GM18520 (cell line): Measurements from ENCODE around the gene TGFB1I1.
"Not testable (repeated sequence)": the region's sequence is repeated elsewhere in the genome, so short reads cannot be mapped to it uniquely, and the experiment has no call there.

Source experiments
- ATAC-seq: cut with Tn5 transposase; IDR thresholded peaks from one replicate; pipeline ENCODE4 v1.9.1; 2021; ENCODE audit not compliant: unreplicated experiment

The TGFB1I1 gene

DNA sequence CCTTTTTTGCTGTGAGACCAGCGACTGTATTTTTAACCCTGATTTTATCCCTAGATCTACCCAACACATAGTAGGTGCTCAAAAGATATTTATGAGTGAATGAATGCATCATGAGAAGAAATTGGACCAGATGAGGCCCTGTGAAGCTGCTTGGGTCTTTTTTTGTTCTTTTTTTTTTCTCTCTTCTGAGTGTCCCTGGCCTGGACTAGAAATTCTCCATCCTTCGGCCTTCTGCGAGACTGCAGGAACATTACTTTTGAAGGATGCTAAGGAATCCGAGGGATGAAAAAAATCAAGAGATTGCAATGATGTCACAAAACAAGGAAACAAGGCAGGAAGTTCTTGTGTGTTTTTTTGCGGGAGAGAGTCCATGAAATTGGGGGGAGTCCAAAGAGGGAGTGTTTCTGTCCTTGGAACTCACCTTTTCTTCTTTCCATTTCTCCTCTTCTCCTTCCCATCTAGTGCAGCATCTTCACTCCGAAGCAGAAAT is 36.8 kb downstream of the TGFB1I1 start:
- ATAC-seq = no peak

DNA sequence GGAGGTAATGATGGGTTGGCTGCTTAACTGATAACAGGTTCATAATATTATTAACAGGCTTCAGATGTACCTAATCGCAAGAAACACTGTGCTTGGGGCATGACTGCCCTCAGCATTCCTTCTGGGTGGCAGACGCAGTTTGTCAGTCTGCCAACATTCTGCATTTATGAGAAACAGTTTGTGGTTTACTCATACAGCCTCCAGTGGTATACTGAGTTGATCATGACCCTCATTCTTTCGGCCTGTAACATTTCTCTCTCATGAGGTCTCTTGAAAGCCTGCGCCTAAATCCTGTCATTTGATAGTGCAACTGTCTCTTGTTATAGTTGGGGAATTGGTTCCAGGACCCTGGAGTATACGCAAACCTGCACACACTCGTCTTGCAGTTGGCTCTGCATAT is 41.2 kb downstream of the TGFB1I1 start:
- ATAC-seq = no peak

DNA sequence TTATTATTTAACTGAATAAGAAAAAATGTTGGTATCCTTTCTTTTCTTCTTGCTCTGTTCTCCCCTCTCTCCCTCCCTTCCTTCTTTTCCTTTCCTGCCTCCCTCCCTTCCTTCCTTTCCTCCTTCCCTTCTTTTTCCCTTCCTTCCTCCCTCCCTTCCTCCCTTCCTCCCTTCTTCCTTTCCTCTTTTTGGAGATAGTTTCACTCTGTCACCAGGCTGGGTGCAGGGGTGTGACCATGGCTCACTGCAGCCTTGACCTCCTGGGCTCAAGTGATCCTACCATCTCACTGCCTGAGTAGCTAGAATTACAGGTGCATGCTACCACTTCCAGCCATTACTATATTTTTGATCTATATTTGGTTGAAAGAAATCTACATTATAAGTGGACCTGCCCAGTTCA is 41.9 kb downstream of the TGFB1I1 start:
- no peak for ATAC-seq

GRCh38 chr16:31517800-31518402 is 45.9 kb downstream of the TGFB1I1 start:
- no peak for ATAC-seq

- ATAC-seq = no peak
These were observed 47.9 kb downstream of the TGFB1I1 start for GRCh38 chr16:31519759-31520431.

- no peak for ATAC-seq
These were observed 49.4 kb downstream of the TGFB1I1 start for GRCh38 chr16:31521368-31521767.

GRCh38 chr16:31522071-31522470 is 50.1 kb downstream of the TGFB1I1 start:
- no peak for ATAC-seq

GRCh38 chr16:31523768-31524167 is 51.8 kb downstream of the TGFB1I1 start:
- ATAC-seq = not testable (repeated sequence)

GRCh38 chr16:31525113-31525512 is 53.2 kb downstream of the TGFB1I1 start:
- ATAC-seq = no peak
